HUES48 (cell line): ENCODE measurements around the gene CELSR2.
"Not testable (repeated sequence)": the region's sequence is repeated elsewhere in the genome, so short reads cannot be mapped to it uniquely, and the experiment has no call there.

Experiments
- H3K27ac ChIP-seq: one replicate; pipeline ENCODE4 v1.7.0; 2013; ENCODE audit warnings: low read depth, low read length, inconsistent platforms
- H3K27me3 ChIP-seq: 2 replicates; pipeline ENCODE4 v1.6.1; 2013; ENCODE audit warnings: mild to moderate bottlenecking, low read length; ENCODE audit not compliant: control insufficient read depth, insufficient read depth
- H3K36me3 ChIP-seq: 2 replicates; pipeline ENCODE4 v1.6.1; 2013; ENCODE audit warnings: low read length; ENCODE audit not compliant: control insufficient read depth, insufficient read depth
- H3K4me1 ChIP-seq: 2 replicates; pipeline ENCODE4 v1.6.1; 2013; ENCODE audit warnings: mild to moderate bottlenecking, low read length; ENCODE audit not compliant: control insufficient read depth, insufficient read depth
- H3K4me3 ChIP-seq: 2 replicates; pipeline ENCODE4 v1.5.1; 2013; ENCODE audit warnings: mild to moderate bottlenecking, low read depth, low read length
- H3K9ac ChIP-seq: 2 replicates; pipeline ENCODE4 v1.6.1; 2013; ENCODE audit warnings: mild to moderate bottlenecking, low read depth, low read length, moderate library complexity
- H3K9me3 ChIP-seq: 2 replicates; pipeline ENCODE4 v1.6.1; 2013; ENCODE audit warnings: low read length; ENCODE audit not compliant: control insufficient read depth, insufficient read depth

Gene CELSR2

GRCh38 chr1:109299558-109300343 is 50.4 kb downstream of the CELSR2 start:
- Histone ChIP-seq H3K4me3 (no peak overlapping the region), H3K9me3 (no peaks in the 10 kb centered on the region), H3K4me1 (no peaks in the 10 kb centered on the region), H3K27ac (no peak overlapping the region), H3K36me3 (no peaks in the 10 kb centered on the region), H3K27me3 (no peaks in the 10 kb centered on the region), H3K9ac (no peak overlapping the region)

GRCh38 chr1:109300650-109301151 is 51.4 kb downstream of the CELSR2 start:
- Histone ChIP-seq H3K9ac (no peak overlapping the region), H3K36me3 (no peaks in the 10 kb centered on the region), H3K4me1 (0 out of 2 replicates have a peak, but pooled peaks cover 2% of the 10 kb centered on the region), H3K9me3 (no peaks in the 10 kb centered on the region), H3K4me3 (no peak overlapping the region), H3K27me3 (no peaks in the 10 kb centered on the region), H3K27ac (no peak overlapping the region)

GRCh38 chr1:109301874-109302273 is 52.5 kb downstream of the CELSR2 start:
- Histone ChIP-seq H3K36me3 (no peaks in the 10 kb centered on the region), H3K9ac (no peak overlapping the region), H3K9me3 (no peaks in the 10 kb centered on the region), H3K4me1 (peaks cover 9% of the 10 kb centered on the region; the same call in 1 of the 2 replicates), H3K4me3 (no peak overlapping the region), H3K27me3 (no peaks in the 10 kb centered on the region), H3K27ac (no peak overlapping the region)

GRCh38 chr1:109304226-109304920 is 55.0 kb downstream of the CELSR2 start:
- Histone ChIP-seq H3K9me3 (no peaks in the 10 kb centered on the region), H3K4me1 (peaks cover 15% of the 10 kb centered on the region; the same call in 1 of the 2 replicates), H3K27me3 (no peaks in the 10 kb centered on the region), H3K4me3 (no peak overlapping the region), H3K27ac (no peak overlapping the region), H3K9ac (no peak overlapping the region), H3K36me3 (no peaks in the 10 kb centered on the region)

GRCh38 chr1:109305991-109306390 is 56.7 kb downstream of the CELSR2 start:
- not testable (repeated sequence) for H3K9me3 ChIP-seq, H3K27me3 ChIP-seq, H3K27ac ChIP-seq, H3K36me3 ChIP-seq, H3K9ac ChIP-seq, H3K4me3 ChIP-seq
- peaks cover 15% of the 10 kb centered on the region; the same call in 1 of the 2 replicates for H3K4me1 ChIP-seq

- Histone ChIP-seq H3K9me3 (no peaks in the 10 kb centered on the region), H3K27me3 (no peaks in the 10 kb centered on the region), H3K4me1 (peaks cover 15% of the 10 kb centered on the region; the same call in 1 of the 2 replicates), H3K27ac (no peak within 1 kb of the TSS), H3K9ac (no peak within 1 kb of the TSS), H3K4me3 (no peak within 1 kb of the TSS), H3K36me3 (peaks cover 6% of the 10 kb centered on the region)
Measured at GRCh38 chr1:109306832-109307273, 57.5 kb downstream of the CELSR2 start, which contains the start of gene MYBPHL. Gene MYBPHL (minus strand): TSS chr1:109307011. CDS start chr1:109306991, 20 bp downstream.

- Histone ChIP-seq H3K9me3 (no peaks in the 10 kb centered on the region), H3K27ac (no peak overlapping the region), H3K9ac (no peak overlapping the region), H3K4me1 (peaks cover 15% of the 10 kb centered on the region; the same call in 1 of the 2 replicates), H3K27me3 (no peaks in the 10 kb centered on the region), H3K36me3 (peaks cover 6% of the 10 kb centered on the region), H3K4me3 (no peak overlapping the region)
Measured at GRCh38 chr1:109307274-109308021, 58.1 kb downstream of the CELSR2 start.

- peaks cover 24% of the 10 kb centered on the region for H3K36me3 ChIP-seq
- H3K9ac ChIP-seq, result no peak overlapping the region
- H3K4me3 ChIP-seq, result no peak overlapping the region
- H3K27me3 ChIP-seq, result no peaks in the 10 kb centered on the region
- H3K9me3 ChIP-seq, result no peaks in the 10 kb centered on the region
- H3K4me1 ChIP-seq, result peaks cover 15% of the 10 kb centered on the region; the same call in 1 of the 2 replicates
- no peak overlapping the region for H3K27ac ChIP-seq
Measured at GRCh38 chr1:109309347-109309746, 60.0 kb downstream of the CELSR2 start.

- Histone ChIP-seq H3K9ac (no peak overlapping the region), H3K4me3 (no peak overlapping the region), H3K27ac (no peak overlapping the region), H3K4me1 (peaks cover 2% of the 10 kb centered on the region; the same call in 1 of the 2 replicates), H3K27me3 (no peaks in the 10 kb centered on the region), H3K36me3 (peaks cover 47% of the 10 kb centered on the region), H3K9me3 (no peaks in the 10 kb centered on the region)
Measured at GRCh38 chr1:109312246-109312645, 62.9 kb downstream of the CELSR2 start.

GRCh38 chr1:109312978-109313775 is 63.8 kb downstream of the CELSR2 start:
- Histone ChIP-seq H3K4me1 (no peaks in the 10 kb centered on the region), H3K27me3 (no peaks in the 10 kb centered on the region), H3K9ac (no peak overlapping the region), H3K36me3 (peaks cover 55% of the 10 kb centered on the region), H3K4me3 (no peak overlapping the region), H3K9me3 (no peaks in the 10 kb centered on the region), H3K27ac (no peak overlapping the region)
